Lower leg skin (tissue), 4 donors: ENCODE data around the gene DUSP5. TPM values are rescaled to one million over a fixed set of nuclear protein-coding genes. Genes with fewer than 3 reads are reported as not detected.
"Not testable (repeated sequence)": the region's sequence is repeated elsewhere in the genome, so short reads cannot be mapped to it uniquely, and the experiment has no call there.

Source experiments
- DNase-seq, 2 donors: peaks; one replicate each; pipeline ENCODE4 v3.0.0-alpha.2; 2019; ENCODE audit warnings: low spot score in 2 of 2
- H3K4me3 ChIP-seq: fragments of 200-600 bp; sonication (generic); 2 replicates; pipeline ENCODE4 v1.5.1; 2017; ENCODE audit warnings: mild to moderate bottlenecking, low read depth; ENCODE audit not compliant: poor library complexity, severe bottlenecking
- POLR2A ChIP-seq, 2 donors: fragments of 450-650 bp; IDR thresholded peaks; one replicate each; pipeline ENCODE4 v1.6.1; 2016 to 2017; ENCODE audit warnings: antibody characterized with exemption in 2 of 2, mild to moderate bottlenecking in 1 of 2, moderate library complexity in 1 of 2
- WGBS, 2 donors: methylation state at CpG; one replicate each; pipeline ENCODE4 v1.1.5; 2018; 5-methylcytosine and 5-hydroxymethylcytosine counted together
- intact Hi-C: fragments of 100-400 bp; cut with DNase I; formaldehyde crosslinking; loops from one replicate; pipeline ENCODE4 v1.15.0; 2023; ENCODE audit warnings: low total_unique reads
- total RNA-seq, 4 donors: library from RNA; depleted of rRNA; stranded (reverse); fragments of >200 nt; gene quantifications; one replicate each; pipeline ENCODE4 v1.1.0, GENCODE V29; 2016
- TF ChIP-seq, protein P1 (sequence below), 3 donors: fragments of 450-650 bp; IDR thresholded peaks; one replicate each; pipeline ENCODE4 v1.5.1; 2016; ENCODE audit warnings: antibody characterized with exemption in 3 of 3, mild to moderate bottlenecking in 3 of 3, moderate library complexity in 2 of 3

The DUSP5 gene
- total RNA-seq, 4 donors from 2014 or later: 29.8 to 57.2 (median 32.9) TPM

DNA sequence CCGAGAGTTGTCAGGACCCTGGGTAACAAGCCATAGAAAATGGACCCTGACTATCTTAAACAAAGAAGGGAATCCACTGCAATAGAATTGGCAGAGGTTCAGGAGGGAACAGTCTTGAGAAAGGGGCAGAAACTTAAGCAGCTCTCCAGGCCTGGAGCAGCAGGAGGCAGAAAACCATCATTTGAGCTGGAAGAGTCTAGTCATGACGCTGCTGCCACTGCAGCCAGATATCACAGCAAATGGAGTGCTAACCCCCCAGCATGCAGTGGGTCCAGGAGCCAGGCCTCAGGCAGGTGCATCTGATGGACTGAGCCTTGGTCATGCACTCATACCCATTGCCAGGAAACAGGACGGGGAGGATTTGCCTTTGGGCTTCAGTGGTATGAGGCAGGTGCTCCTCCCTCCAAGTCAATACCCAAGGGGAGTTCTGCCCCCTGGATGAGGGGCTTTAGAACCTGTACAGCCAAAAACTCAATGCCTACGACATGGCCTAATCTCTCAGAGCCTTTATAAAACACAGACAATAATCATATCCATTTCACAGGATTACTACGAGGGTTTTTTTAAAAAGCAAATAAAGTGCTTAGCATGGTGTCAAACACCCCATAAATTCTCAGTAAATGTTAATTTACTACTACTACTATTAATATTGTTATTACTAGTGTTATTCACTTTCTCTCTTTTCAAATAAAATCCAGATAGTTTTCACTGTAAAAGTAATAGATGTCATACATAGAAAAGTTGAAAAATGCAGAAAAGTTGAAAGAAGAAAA, 30.7 kb downstream of the DUSP5 start:
- TF ChIP-seq POLR2A (IDR thresholded peaks at IDR 0.05): no peak
- TF ChIP-seq, protein P1, sequence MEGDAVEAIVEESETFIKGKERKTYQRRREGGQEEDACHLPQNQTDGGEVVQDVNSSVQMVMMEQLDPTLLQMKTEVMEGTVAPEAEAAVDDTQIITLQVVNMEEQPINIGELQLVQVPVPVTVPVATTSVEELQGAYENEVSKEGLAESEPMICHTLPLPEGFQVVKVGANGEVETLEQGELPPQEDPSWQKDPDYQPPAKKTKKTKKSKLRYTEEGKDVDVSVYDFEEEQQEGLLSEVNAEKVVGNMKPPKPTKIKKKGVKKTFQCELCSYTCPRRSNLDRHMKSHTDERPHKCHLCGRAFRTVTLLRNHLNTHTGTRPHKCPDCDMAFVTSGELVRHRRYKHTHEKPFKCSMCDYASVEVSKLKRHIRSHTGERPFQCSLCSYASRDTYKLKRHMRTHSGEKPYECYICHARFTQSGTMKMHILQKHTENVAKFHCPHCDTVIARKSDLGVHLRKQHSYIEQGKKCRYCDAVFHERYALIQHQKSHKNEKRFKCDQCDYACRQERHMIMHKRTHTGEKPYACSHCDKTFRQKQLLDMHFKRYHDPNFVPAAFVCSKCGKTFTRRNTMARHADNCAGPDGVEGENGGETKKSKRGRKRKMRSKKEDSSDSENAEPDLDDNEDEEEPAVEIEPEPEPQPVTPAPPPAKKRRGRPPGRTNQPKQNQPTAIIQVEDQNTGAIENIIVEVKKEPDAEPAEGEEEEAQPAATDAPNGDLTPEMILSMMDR (IDR thresholded peaks at IDR 0.05): no peak
- WGBS, 2 donors: 85 to 91% methylated on average over 5 of the region's 5 CpGs
- DNase-seq: peak in 1 of 2 donors; percentile 68
- intact Hi-C loops: no loop called here
- no peak overlapping the region for H3K4me3 ChIP-seq

- intact Hi-C loops, H3K4me3 ChIP-seq: not testable (repeated sequence)
- DNase-seq: peak in 1 of 2 donors; percentile 26
- WGBS, 2 donors: 86 to 92% methylated on average over 8 of the region's 8 CpGs
Measured at GRCh38 chr10:110528997-110529524, 31.4 kb downstream of the DUSP5 start.

DNA sequence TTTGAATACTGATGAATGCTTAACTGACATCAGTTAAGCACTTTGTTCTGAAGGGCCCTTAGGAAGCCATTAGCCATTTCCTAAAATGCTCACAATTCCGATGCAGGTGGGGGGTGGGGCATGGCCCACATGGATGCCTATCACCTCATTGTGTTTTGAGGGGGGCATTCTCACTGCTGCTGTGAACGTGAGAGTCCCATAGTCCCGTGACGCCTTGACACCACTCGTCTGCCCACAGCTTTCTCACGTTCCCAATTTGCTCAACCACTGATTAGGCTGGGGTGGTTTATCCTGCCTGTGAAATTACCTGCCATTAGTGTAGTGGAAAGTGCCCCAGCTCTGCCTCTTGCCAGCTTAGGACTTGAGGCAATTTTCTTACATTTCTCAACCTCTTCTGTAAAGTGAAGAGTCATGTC, 31.9 kb downstream of the DUSP5 start:
- intact Hi-C loops: no loop called here
- H3K4me3 ChIP-seq: no peak overlapping the region
- DNase-seq: peak in 1 of 2 donors; percentile 61
- TF ChIP-seq, protein P1 (IDR thresholded peaks at IDR 0.05): no peak
- no peak for TF ChIP-seq POLR2A (IDR thresholded peaks at IDR 0.05)
- 59 to 60% methylated on average over 6 of the region's 6 CpGs for WGBS, 2 donors

- intact Hi-C loops: no loop called here
- 9% methylated on average over 24 of the region's 35 CpGs for WGBS, 2 donors
- no peak overlapping the region for H3K4me3 ChIP-seq
- DNase-seq: peak; percentile 31 to 92
- TF ChIP-seq POLR2A (IDR thresholded peaks at IDR 0.05): no peak
- TF ChIP-seq, protein P1 (IDR thresholded peaks at IDR 0.05): no peak
Measured at GRCh38 chr10:110530131-110530831, 32.6 kb downstream of the DUSP5 start.

GRCh38 chr10:110531687-110532086, 34.0 kb downstream of the DUSP5 start:
- no peak for DNase-seq
- intact Hi-C loops: no loop called here
- TF ChIP-seq, protein P1 (IDR thresholded peaks at IDR 0.05): no peak
- TF ChIP-seq POLR2A (IDR thresholded peaks at IDR 0.05): no peak
- no peak overlapping the region for H3K4me3 ChIP-seq
- WGBS, 2 donors: 91 to 95% methylated on average over 2 of the region's 2 CpGs

- H3K4me3 ChIP-seq, intact Hi-C loops, DNase-seq: not testable (repeated sequence)
- WGBS, 2 donors: 83 to 84% methylated on average over 4 of the region's 4 CpGs
Measured at GRCh38 chr10:110532628-110533027, 34.9 kb downstream of the DUSP5 start.
